IMR-90 (cell line): ENCODE data around the gene CDH23. TPM values are rescaled to one million over a fixed set of nuclear protein-coding genes. Genes with fewer than 3 reads are reported as not detected.

ENCODE experiments used
- ATAC-seq: fragments of 200-7000 bp; cut with Tn5 transposase; 2 replicates; pipeline ENCODE4 v1.9.1; 2020; ENCODE audit warnings: low read depth, mild to moderate bottlenecking, moderate library complexity
- BruUV-seq: library from RNA; stranded (reverse); fragments of 400-500 nt; replicated peaks from 2 replicates; lab custom pipeline; 2021; lab: Mats Ljungman, UMichigan
- CTCF ChIA-PET: fragments of 300-600 bp; formaldehyde crosslinking; extraction: SDS; loops from one replicate; lab custom pipeline; 2021; ENCODE audit warnings: antibody characterized with exemption; lab: Yijun Ruan, JAX
- POLR2A ChIA-PET: fragments of 300-600 bp; sonication (Branson Sonifier 250); formaldehyde crosslinking; loops from one replicate; lab custom pipeline; 2022; ENCODE audit warnings: antibody characterized with exemption; ENCODE audit not compliant: unreplicated experiment; lab: Charles Lee
- DNase-seq: peaks from one replicate; pipeline ENCODE4 v3.0.0; 2013
- H2AFZ ChIP-seq: replicated peaks from 2 replicates; pipeline ENCODE3; 2013; ENCODE audit warnings: low read length, mild to moderate bottlenecking; ENCODE audit not compliant: poor library complexity
- H2AK5ac ChIP-seq: 2 replicates; pipeline ENCODE4 v1.6.1; 2013; ENCODE audit warnings: low read depth, low read length, inconsistent platforms
- H2AK9ac ChIP-seq: replicated peaks from 2 replicates; pipeline ENCODE3; 2013; ENCODE audit warnings: mild to moderate bottlenecking, low read depth, low read length, moderate library complexity; ENCODE audit not compliant: poor library complexity
- H2BK120ac ChIP-seq: 2 replicates; pipeline ENCODE4 v1.6.1; 2013; ENCODE audit warnings: low read depth, low read length, inconsistent platforms
- H2BK15ac ChIP-seq: 3 replicates; pipeline ENCODE4 v1.6.1; 2013; ENCODE audit warnings: low read depth, low read length, inconsistent platforms
- H2BK20ac ChIP-seq: 2 replicates; pipeline ENCODE4 v1.6.1; 2013; ENCODE audit warnings: low read depth, mild to moderate bottlenecking, inconsistent platforms, low read length, moderate library complexity
- H2BK5ac ChIP-seq: 2 replicates; pipeline ENCODE4 v1.6.1; 2013; ENCODE audit warnings: mild to moderate bottlenecking, low read depth, low read length, inconsistent platforms; ENCODE audit not compliant: poor library complexity, severe bottlenecking
- H3K14ac ChIP-seq: replicated peaks from 2 replicates; pipeline ENCODE4 v1.6.1; 2013; ENCODE audit warnings: low read depth, low read length, inconsistent platforms
- H3K18ac ChIP-seq: 2 replicates; pipeline ENCODE4 v1.6.1; 2013; ENCODE audit warnings: low read depth, low read length, control low read depth
- H3K23ac ChIP-seq: 2 replicates; pipeline ENCODE4 v1.6.1; 2013; ENCODE audit warnings: low read depth, low read length, inconsistent platforms
- H3K27ac ChIP-seq: 2 replicates; pipeline ENCODE4 v1.5.1; 2013; ENCODE audit warnings: mild to moderate bottlenecking, control low read depth, low read length; ENCODE audit not compliant: insufficient read depth
- H3K27me3 ChIP-seq: 2 replicates; pipeline ENCODE4 v1.6.1; 2013; ENCODE audit warnings: low read length; ENCODE audit not compliant: control insufficient read depth, insufficient read depth
- H3K36me3 ChIP-seq: 2 replicates; pipeline ENCODE4 v1.6.1; 2013; ENCODE audit warnings: low read length, mixed read lengths; ENCODE audit not compliant: control insufficient read depth, insufficient read depth
- H3K4ac ChIP-seq: 2 replicates; pipeline ENCODE4 v1.6.1; 2013; ENCODE audit warnings: low read depth, low read length, inconsistent platforms
- H3K4me1 ChIP-seq: 2 replicates; pipeline ENCODE4 v1.6.1; 2013; ENCODE audit warnings: low read length, mixed read lengths; ENCODE audit not compliant: control insufficient read depth, insufficient read depth
- H3K4me2 ChIP-seq: 2 replicates; pipeline ENCODE4 v1.6.1; 2013; ENCODE audit warnings: low read depth, mild to moderate bottlenecking, control low read depth, low read length, moderate library complexity
- H3K4me3 ChIP-seq: 2 replicates; pipeline ENCODE4 v1.5.1; 2013; ENCODE audit warnings: low read depth, mild to moderate bottlenecking, control low read depth, low read length, moderate library complexity; ENCODE audit not compliant: insufficient read depth
- H3K56ac ChIP-seq: 2 replicates; pipeline ENCODE4 v1.6.1; 2013; ENCODE audit warnings: low read length, inconsistent platforms; ENCODE audit not compliant: insufficient read depth; ENCODE audit errors: extremely low read depth
- H3K79me1 ChIP-seq, 2 experiments: 2 replicates each; pipeline ENCODE4 v1.6.1; 2013; ENCODE audit warnings: low read length in 2 of 2, inconsistent platforms in 1 of 2, low read depth in 1 of 2
- H3K9ac ChIP-seq: 2 replicates; pipeline ENCODE4 v1.6.1; 2013; ENCODE audit warnings: low read depth, low read length, control low read depth
- H3K9me1 ChIP-seq: 2 replicates; pipeline ENCODE4 v1.6.1; 2013; ENCODE audit warnings: low read length, inconsistent platforms; ENCODE audit not compliant: insufficient read depth
- H3K9me3 ChIP-seq: 2 replicates; pipeline ENCODE4 v1.6.1; 2013; ENCODE audit warnings: low read length; ENCODE audit not compliant: control insufficient read depth, insufficient read depth
- H4K20me1 ChIP-seq: 2 replicates; pipeline ENCODE4 v1.6.1; 2013; ENCODE audit warnings: low read length, inconsistent platforms; ENCODE audit not compliant: insufficient read depth
- H4K5ac ChIP-seq: 2 replicates; pipeline ENCODE4 v1.6.1; 2013; ENCODE audit warnings: mild to moderate bottlenecking, low read depth, low read length, control low read depth
- H4K8ac ChIP-seq, 2 experiments: 2 replicates each; pipeline ENCODE4 v1.6.1; 2013; ENCODE audit warnings: low read depth in 2 of 2, low read length in 2 of 2, control low read depth in 1 of 2, inconsistent platforms in 1 of 2
- H4K91ac ChIP-seq: 2 replicates; pipeline ENCODE4 v1.6.1; 2013; ENCODE audit warnings: low read depth, low read length, inconsistent platforms; ENCODE audit not compliant: insufficient read depth
- BHLHE40 ChIP-seq: fragments of 150-350 bp; IDR thresholded peaks from 2 replicates; pipeline ENCODE4 v1.6.1; 2016; ENCODE audit warnings: mild to moderate bottlenecking, low read depth, low read length
- CEBPB ChIP-seq: IDR thresholded peaks from 2 replicates; pipeline ENCODE4 v1.6.1; 2012; ENCODE audit warnings: low read depth, low read length, improper control_type of control experiment
- CHD1 ChIP-seq: IDR thresholded peaks from 2 replicates; pipeline ENCODE4 v1.6.1; 2012; ENCODE audit warnings: low read depth, low read length, improper control_type of control experiment
- ELK1 ChIP-seq: fragments of 150-350 bp; IDR thresholded peaks from 2 replicates; pipeline ENCODE4 v1.6.1; 2016; ENCODE audit warnings: low read depth, mild to moderate bottlenecking, low read length, moderate library complexity, borderline replicate concordance
- FOS ChIP-seq: fragments of 150-350 bp; IDR thresholded peaks from 2 replicates; pipeline ENCODE4 v1.6.1; 2016; ENCODE audit warnings: low read depth, low read length
- MAFK ChIP-seq: IDR thresholded peaks from 2 replicates; pipeline ENCODE4 v1.6.1; 2012; ENCODE audit warnings: low read depth, low read length, improper control_type of control experiment
- MAZ ChIP-seq: IDR thresholded peaks from 2 replicates; pipeline ENCODE4 v1.6.1; 2012; ENCODE audit warnings: low read depth, mild to moderate bottlenecking, low read length, improper control_type of control experiment, moderate library complexity, borderline replicate concordance
- MXI1 ChIP-seq: IDR thresholded peaks from 2 replicates; pipeline ENCODE4 v1.6.1; 2012; ENCODE audit warnings: low read depth, mild to moderate bottlenecking, low read length, moderate library complexity, borderline replicate concordance
- NFE2L2 ChIP-seq: fragments of 150-350 bp; IDR thresholded peaks from 2 replicates; pipeline ENCODE4 v1.6.1; 2016; ENCODE audit warnings: low read depth, mild to moderate bottlenecking, low read length
- POLR2A ChIP-seq: IDR thresholded peaks from 2 replicates; pipeline ENCODE4 v1.6.1; 2012; ENCODE audit warnings: mild to moderate bottlenecking, low read depth, low read length
- RAD21 ChIP-seq: IDR thresholded peaks from 2 replicates; pipeline ENCODE4 v1.6.1; 2012; ENCODE audit warnings: low read length, improper control_type of control experiment
- RCOR1 ChIP-seq: IDR thresholded peaks from 2 replicates; pipeline ENCODE4 v1.6.1; 2012; ENCODE audit warnings: mild to moderate bottlenecking, low read length, improper control_type of control experiment; ENCODE audit not compliant: insufficient replicate concordance
- RFX5 ChIP-seq: IDR thresholded peaks from 2 replicates; pipeline ENCODE4 v1.8.0; 2012; ENCODE audit warnings: low read depth, mild to moderate bottlenecking, low read length, moderate library complexity
- SMC3 ChIP-seq: fragments of 150-350 bp; IDR thresholded peaks from 2 replicates; pipeline ENCODE4 v1.6.1; 2016; ENCODE audit warnings: low read depth, mild to moderate bottlenecking, antibody characterized with exemption, low read length, moderate library complexity
- WGBS, 2 experiments: methylation state at CpG; one replicate each; pipeline versions ENCODE4 v1.1.5 to v1.1.7; 2013; ENCODE audit warnings: missing lambda C conversion rate in 2 of 2; ENCODE audit not compliant: insufficient read length in 1 of 2; ENCODE audit errors: extremely low coverage in 2 of 2; 5-methylcytosine and 5-hydroxymethylcytosine counted together
- dilution Hi-C: fragments of 300-500 bp; cut with HindIII; formaldehyde crosslinking; loops from one replicate; pipeline ENCODE4 v1.14.3; 2018; ENCODE audit warnings: low sequenced_read_pairs; ENCODE audit not compliant: unreplicated experiment
- in situ Hi-C: fragments of 300-500 bp; cut with MboI; formaldehyde crosslinking; loops from 3 replicates; pipeline ENCODE4 v1.14.3; 2019; ENCODE audit warnings: low sequenced_read_pairs, inconsistent platforms, mixed read lengths
- intact Hi-C: fragments of 100-400 bp; cut with micrococcal nuclease; formaldehyde crosslinking; loops from 2 replicates; pipeline ENCODE4 v1.10.0; 2022
- polyA plus RNA-seq, 3 experiments: library from polyadenylated mRNA; depleted of rRNA; stranded (reverse); fragments of >200 nt; gene quantifications; 2 replicates each; pipeline ENCODE4 v1.2.3, GENCODE V29; 2012; ENCODE audit warnings: low replicate concordance in 1 of 3
- total RNA-seq: library from RNA; depleted of rRNA; stranded (reverse); fragments of >200 nt; gene quantifications from 2 replicates; pipeline ENCODE4 v1.2.3, GENCODE V29; 2012
- TF ChIP-seq, protein P1 (sequence below): fragments of 150-350 bp; IDR thresholded peaks from 2 replicates; pipeline ENCODE4 v1.6.1; 2017; ENCODE audit warnings: mild to moderate bottlenecking, antibody characterized with exemption, low read length, low read depth
- TF ChIP-seq, protein P2 (sequence below): conservative IDR thresholded peaks from 2 replicates; pipeline ENCODE4 v1.5.1; 2012; ENCODE audit warnings: mild to moderate bottlenecking, low read depth, low read length, improper control_type of control experiment

Gene CDH23
- total and polyA plus RNA-seq, 2 of the 4 experiments (the other 2 are of a cell fraction), result under 0.01 to 0.03 TPM

DNA sequence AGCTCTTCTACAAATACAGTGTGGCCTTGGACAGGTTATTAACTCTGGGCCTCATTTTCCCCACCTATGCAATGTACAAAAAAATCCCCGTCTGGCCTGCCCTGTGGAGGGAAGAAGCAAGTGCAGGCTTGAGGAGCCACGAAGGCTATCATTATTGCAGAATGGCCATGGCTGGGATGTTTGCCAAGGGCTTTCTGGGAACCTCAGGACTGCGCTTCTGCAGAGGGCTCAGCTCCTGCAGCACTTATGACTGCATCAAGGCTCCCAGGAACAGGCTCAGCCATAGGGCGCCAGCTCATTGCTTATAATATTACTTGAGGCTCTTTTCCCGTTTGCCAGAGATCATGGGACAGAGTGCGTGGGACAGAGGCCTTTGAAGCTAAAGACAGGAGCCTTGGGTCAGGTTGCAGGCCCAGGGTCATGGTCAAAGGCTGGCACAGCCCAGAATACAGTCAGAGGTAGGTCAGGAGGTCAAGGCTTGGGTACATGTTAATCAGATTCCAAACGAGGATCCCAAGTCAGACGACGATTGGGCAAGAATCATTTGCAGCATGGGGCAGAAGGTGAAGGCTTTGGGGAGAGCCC lies 343.4 kb downstream of the CDH23 start:
- in situ Hi-C loops, result no loop called here
- Histone ChIP-seq H4K91ac (no peak overlapping the region), H2BK120ac (no peak overlapping the region), H3K56ac (no peak overlapping the region), H3K27me3 (peaks cover 10% of the 10 kb centered on the region), H3K18ac (no peak overlapping the region), H3K9ac (no peak overlapping the region), H4K20me1 (no peaks in the 10 kb centered on the region; the same call in 1 of the 2 replicates), H4K8ac (no peak overlapping the region), H3K9me3 (peaks cover 2% of the 10 kb centered on the region; the same call in 1 of the 2 replicates), H2AK5ac (no peak overlapping the region), H3K9me1 (no peaks in the 10 kb centered on the region), H3K23ac (no peak overlapping the region), H3K36me3 (no peaks in the 10 kb centered on the region), H3K4ac (no peak overlapping the region), H3K4me2 (no peak overlapping the region), H3K79me1 (no peaks in the 10 kb centered on the region), H4K5ac (no peak overlapping the region), H2BK15ac (no peak overlapping the region), H3K27ac (no peak overlapping the region), H3K4me3 (no peak overlapping the region), H3K14ac (no peak overlapping the region), H2AK9ac (no peak overlapping the region), H3K4me1 (peaks cover 2% of the 10 kb centered on the region; the same call in 1 of the 2 replicates), H2AFZ (no peak overlapping the region), H2BK20ac (no peak overlapping the region), H2BK5ac (no peak overlapping the region)
- dilution Hi-C loops, result no loop called here
- ChIA-PET POLR2A (no interaction called here), CTCF (interaction anchor here (1.4 kb wide), 1 partner anchor 15 kb away, joined by 3 read pairs; no protein-coding TSS in a partner anchor)
- BruUV-seq, result no TSS peak
- peak; percentile 94 for ATAC-seq
- WGBS, 2 experiments, result 17% methylated on average over 4 of the region's 9 CpGs; no CpG with 5 or more reads in 1 of the 2 experiments
- intact Hi-C loops, result no loop called here
- TF ChIP-seq RCOR1 (no peak), MXI1 (no peak), POLR2A (no peak), MAZ (no peak), BHLHE40 (no peak), RAD21 (no peak), MAFK (no peak), CHD1 (no peak), ELK1 (no peak), SMC3 (no peak), FOS (no peak), CEBPB (no peak), NFE2L2 (no peak), RFX5 (no peak)
- TF ChIP-seq, protein P1, sequence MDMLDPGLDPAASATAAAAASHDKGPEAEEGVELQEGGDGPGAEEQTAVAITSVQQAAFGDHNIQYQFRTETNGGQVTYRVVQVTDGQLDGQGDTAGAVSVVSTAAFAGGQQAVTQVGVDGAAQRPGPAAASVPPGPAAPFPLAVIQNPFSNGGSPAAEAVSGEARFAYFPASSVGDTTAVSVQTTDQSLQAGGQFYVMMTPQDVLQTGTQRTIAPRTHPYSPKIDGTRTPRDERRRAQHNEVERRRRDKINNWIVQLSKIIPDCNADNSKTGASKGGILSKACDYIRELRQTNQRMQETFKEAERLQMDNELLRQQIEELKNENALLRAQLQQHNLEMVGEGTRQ, result no peak
- TF ChIP-seq, protein P2, sequence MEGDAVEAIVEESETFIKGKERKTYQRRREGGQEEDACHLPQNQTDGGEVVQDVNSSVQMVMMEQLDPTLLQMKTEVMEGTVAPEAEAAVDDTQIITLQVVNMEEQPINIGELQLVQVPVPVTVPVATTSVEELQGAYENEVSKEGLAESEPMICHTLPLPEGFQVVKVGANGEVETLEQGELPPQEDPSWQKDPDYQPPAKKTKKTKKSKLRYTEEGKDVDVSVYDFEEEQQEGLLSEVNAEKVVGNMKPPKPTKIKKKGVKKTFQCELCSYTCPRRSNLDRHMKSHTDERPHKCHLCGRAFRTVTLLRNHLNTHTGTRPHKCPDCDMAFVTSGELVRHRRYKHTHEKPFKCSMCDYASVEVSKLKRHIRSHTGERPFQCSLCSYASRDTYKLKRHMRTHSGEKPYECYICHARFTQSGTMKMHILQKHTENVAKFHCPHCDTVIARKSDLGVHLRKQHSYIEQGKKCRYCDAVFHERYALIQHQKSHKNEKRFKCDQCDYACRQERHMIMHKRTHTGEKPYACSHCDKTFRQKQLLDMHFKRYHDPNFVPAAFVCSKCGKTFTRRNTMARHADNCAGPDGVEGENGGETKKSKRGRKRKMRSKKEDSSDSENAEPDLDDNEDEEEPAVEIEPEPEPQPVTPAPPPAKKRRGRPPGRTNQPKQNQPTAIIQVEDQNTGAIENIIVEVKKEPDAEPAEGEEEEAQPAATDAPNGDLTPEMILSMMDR, result no peak
- peak; percentile 78 for DNase-seq
